GM10248 (cell line): ENCODE results near the gene PIK3IP1.
"Not testable (repeated sequence)": the region's sequence is repeated elsewhere in the genome, so short reads cannot be mapped to it uniquely, and the experiment has no call there.

Source experiments
- CTCF ChIA-PET: fragments of 300-600 bp; sonication (Branson Sonifier 250); formaldehyde crosslinking; extraction: SDS; loops from one replicate; lab custom pipeline; 2021; ENCODE audit warnings: antibody characterized with exemption; lab: Yijun Ruan, JAX
- POLR2A ChIA-PET: fragments of 350-650 bp; sonication (Branson Sonifier 250); formaldehyde crosslinking; extraction: SDS; loops from one replicate; lab custom pipeline; 2020; ENCODE audit warnings: antibody characterized with exemption; lab: Yijun Ruan, JAX
- DNase-seq: peaks from one replicate; pipeline ENCODE4 v3.0.0; 2012; ENCODE audit errors: extremely low spot score
- CTCF ChIP-seq: IDR thresholded peaks from 2 replicates; pipeline ENCODE4 v1.5.1; 2012; ENCODE audit warnings: mild to moderate bottlenecking, low read depth; ENCODE audit errors: extremely low read depth, missing control alignments, control extremely low read depth

The PIK3IP1 gene

GRCh38 chr22:31248138-31248745 lies 44.0 kb downstream of the PIK3IP1 start:
- ChIA-PET CTCF (interaction anchor here (1.1 to 19.2 kb wide), 7 partner anchors 8 to 36 kb away, joined by 3 to 156 read pairs (median 5); partner anchors contain the start of gene LIMK2), POLR2A (no interaction called here)
- DNase-seq: peak; percentile 63
- no peak for TF ChIP-seq CTCF

GRCh38 chr22:31247726-31248125 lies 44.6 kb downstream of the PIK3IP1 start:
- TF ChIP-seq CTCF: no peak
- POLR2A ChIA-PET: no interaction called here
- DNase-seq: no peak
- CTCF ChIA-PET: interaction anchor here (1.1 to 19.2 kb wide), 5 partner anchors 8 to 35 kb away, joined by 3 to 156 read pairs (median 8); partner anchors contain the start of gene LIMK2

- POLR2A ChIA-PET: interaction anchor here (0.5 kb wide), 1 partner anchor 55 kb away, joined by 5 read pairs; no protein-coding TSS in a partner anchor
- no peak for DNase-seq
- no peak for TF ChIP-seq CTCF
- CTCF ChIA-PET: interaction anchor here (0.8 to 19.2 kb wide), 6 partner anchors 9 to 67 kb away, joined by 3 to 156 read pairs (median 6); partner anchors contain the start of gene LIMK2
These were observed 45.6 kb downstream of the PIK3IP1 start for GRCh38 chr22:31246687-31247086.

- DNase-seq, POLR2A ChIA-PET: not testable (repeated sequence)
- CTCF ChIA-PET: interaction anchor here (1.5 to 19.2 kb wide), 4 partner anchors 10 to 67 kb away, joined by 4 to 156 read pairs (median 6); no protein-coding TSS in a partner anchor
These were observed 46.3 kb downstream of the PIK3IP1 start for GRCh38 chr22:31245998-31246397.

GRCh38 chr22:31244943-31245451 lies 47.3 kb downstream of the PIK3IP1 start:
- ChIA-PET CTCF (interaction anchor here (0.9 to 19.2 kb wide), 5 partner anchors 9 to 43 kb away, joined by 3 to 156 read pairs (median 14); no protein-coding TSS in a partner anchor), POLR2A (interaction anchor here (0.5 kb wide), 1 partner anchor 11 kb away, joined by 7 read pairs; no protein-coding TSS in a partner anchor)
- no peak for DNase-seq
- no peak for TF ChIP-seq CTCF

GRCh38 chr22:31244046-31244942 lies 48.0 kb downstream of the PIK3IP1 start:
- no peak for DNase-seq
- ChIA-PET POLR2A (no interaction called here), CTCF (interaction anchor here (0.9 to 19.2 kb wide), 7 partner anchors 9 to 43 kb away, joined by 3 to 156 read pairs (median 7); partner anchors contain the start of gene LIMK2)
- TF ChIP-seq CTCF: no peak
